K562 (cell line): ENCODE results near the gene PBXIP1. TPM values are rescaled to one million over a fixed set of nuclear protein-coding genes. Genes with fewer than 3 reads are reported as not detected.

Experiments
- ATAC-seq: fragments of 200-7000 bp; cut with Tn5 transposase; 3 replicates; pipeline ENCODE4 v1.9.1; 2020; ENCODE audit warnings: moderate library complexity
- BruUV-seq: library from RNA; stranded (reverse); fragments of 400-500 nt; replicated peaks from 2 replicates; lab custom pipeline; 2021; lab: Mats Ljungman, UMichigan
- CTCF ChIA-PET: fragments of 300-600 bp; formaldehyde crosslinking; extraction: SDS; loops from one replicate; lab custom pipeline; 2021; ENCODE audit warnings: low intra/inter-chr PET ratio; lab: Yijun Ruan, JAX
- POLR2A ChIA-PET: fragments of 300-600, 350-650 bp; sonication (Branson Sonifier 250); formaldehyde crosslinking; extraction: SDS; loops from one replicate; lab custom pipeline; 2021; ENCODE audit warnings: antibody characterized with exemption, inconsistent platforms; lab: Yijun Ruan, JAX
- DNase-seq, 4 experiments: peaks; one replicate each; pipeline versions ENCODE4 v3.0.0 to v3.0.0-alpha.2; 2011 to 2018; ENCODE audit warnings: low spot score in 3 of 4, mixed read lengths in 3 of 4; ENCODE audit errors: extremely low read depth in 1 of 4
- FAIRE-seq: peaks from 2 replicates; lab custom pipeline; 2011; peaks lifted over from hg19 to GRCh38; lab: Jason Lieb, UNC
- H2AFZ ChIP-seq: 2 replicates; pipeline ENCODE4 v1.6.0; 2011; ENCODE audit warnings: low read depth, low read length, control low read depth, inconsistent platforms
- H3K27ac ChIP-seq: fragments of 200-600 bp; 3 replicates; pipeline ENCODE4 v1.8.0; 2011; ENCODE audit warnings: low read depth, mild to moderate bottlenecking, control low read depth, inconsistent platforms, low read length, moderate library complexity, mixed read lengths; ENCODE audit errors: extremely low read depth
- H3K27me3 ChIP-seq, 2 experiments: fragments of 300-600 bp in 1 of 2; 2 replicates in 1 of 2; 3 replicates in 1 of 2; pipeline versions ENCODE4 v1.6.0 to v1.8.0; 2011; ENCODE audit warnings: inconsistent platforms in 2 of 2, low read length in 2 of 2, mild to moderate bottlenecking in 1 of 2, mixed read lengths in 1 of 2, moderate library complexity in 1 of 2; ENCODE audit not compliant: control insufficient read depth in 2 of 2, insufficient read depth in 2 of 2
- H3K36me3 ChIP-seq: fragments of 300-600 bp; 3 replicates; pipeline ENCODE4 v1.8.0; 2011; ENCODE audit warnings: mild to moderate bottlenecking, low read length, inconsistent platforms; ENCODE audit not compliant: control insufficient read depth, insufficient read depth
- H3K4me1 ChIP-seq, 2 experiments: fragments of 200-600 bp in 1 of 2; replicated peaks in 1 of 2; 2 replicates in 1 of 2; 3 replicates in 1 of 2; pipeline versions ENCODE4 v1.5.1 to v1.8.0; 2011; ENCODE audit warnings: inconsistent platforms in 2 of 2, low read length in 2 of 2, mild to moderate bottlenecking in 1 of 2, mixed read lengths in 1 of 2, moderate library complexity in 1 of 2; ENCODE audit not compliant: control insufficient read depth in 2 of 2, insufficient read depth in 2 of 2
- H3K4me2 ChIP-seq: 2 replicates; pipeline ENCODE4 v1.6.1; 2011; ENCODE audit warnings: low read length, control low read depth, inconsistent platforms, mixed read lengths; ENCODE audit not compliant: insufficient read depth
- H3K4me3 ChIP-seq: fragments of 200-600 bp; sonication (generic), shearing (Covaris generic); 2 replicates; pipeline ENCODE4 v1.5.1; 2016; ENCODE audit warnings: control low read depth, inconsistent platforms
- H3K79me2 ChIP-seq: fragments of 200-600 bp; 3 replicates; pipeline ENCODE4 v1.8.0; 2011; ENCODE audit warnings: low read length, inconsistent platforms; ENCODE audit not compliant: control insufficient read depth, insufficient read depth
- H3K9ac ChIP-seq, 2 experiments: 2 replicates each; pipeline versions ENCODE4 v1.6.0 to v1.6.1; 2011; ENCODE audit warnings: low read depth in 2 of 2, low read length in 2 of 2, control low read depth in 1 of 2, inconsistent platforms in 1 of 2, mild to moderate bottlenecking in 1 of 2, mixed read lengths in 1 of 2; ENCODE audit not compliant: insufficient read depth in 1 of 2
- H3K9me1 ChIP-seq: one replicate; pipeline ENCODE4 v1.6.0; 2011; ENCODE audit warnings: inconsistent platforms, mild to moderate bottlenecking, low read length, moderate library complexity; ENCODE audit not compliant: control insufficient read depth, insufficient read depth
- H3K9me3 ChIP-seq: replicated peaks from 2 replicates; pipeline ENCODE4 v1.5.1; 2011; ENCODE audit warnings: low read depth, low read length, inconsistent platforms; ENCODE audit not compliant: control insufficient read depth, insufficient read depth
- H4K20me1 ChIP-seq: replicated peaks from 2 replicates; pipeline ENCODE4 v1.6.1; 2011; ENCODE audit warnings: low read length, inconsistent platforms, mixed read lengths; ENCODE audit not compliant: control insufficient read depth, insufficient read depth
- BRF1 ChIP-seq: IDR thresholded peaks from 3 replicates; pipeline ENCODE4 v1.6.1; 2011; ENCODE audit warnings: borderline replicate concordance, mild to moderate bottlenecking; ENCODE audit not compliant: insufficient read length; ENCODE audit errors: extremely low read depth
- HDAC3 ChIP-seq: fragments of 450-650 bp; IDR thresholded peaks from 2 replicates; pipeline ENCODE4 v1.6.1; 2018; ENCODE audit warnings: borderline replicate concordance, mild to moderate bottlenecking, moderate library complexity; ENCODE audit not compliant: partially characterized antibody
- HMGN3 ChIP-seq: IDR thresholded peaks from 2 replicates; pipeline ENCODE4 v1.6.1; 2011; ENCODE audit warnings: borderline replicate concordance, low read depth, mild to moderate bottlenecking, mixed read lengths, low read length; ENCODE audit not compliant: insufficient read length; ENCODE audit errors: extremely low read depth
- IRF2 ChIP-seq: sonication (generic); formaldehyde crosslinking; IDR thresholded peaks from 2 replicates; pipeline ENCODE4 v1.8.1; 2022; ENCODE audit warnings: mild to moderate bottlenecking, missing genetic modification reagents
- KLF1 ChIP-seq: fragments of 450-650 bp; IDR thresholded peaks from 2 replicates; pipeline ENCODE4 v1.6.1; 2016; ENCODE audit warnings: missing genetic modification characterization, missing compliant biosample characterization
- NBN ChIP-seq: fragments of 450-650 bp; IDR thresholded peaks from 2 replicates; pipeline ENCODE4 v1.6.1; 2016; ENCODE audit warnings: low read depth, mild to moderate bottlenecking
- POLR2B ChIP-seq: fragments of 450-650 bp; IDR thresholded peaks from 2 replicates; pipeline ENCODE4 v1.6.1; 2018; ENCODE audit warnings: low read depth; ENCODE audit not compliant: partially characterized antibody
- PURB ChIP-seq: sonication (generic); formaldehyde crosslinking; IDR thresholded peaks from 2 replicates; pipeline ENCODE4 v1.9.0; 2021; ENCODE audit warnings: low read depth, mild to moderate bottlenecking, missing genetic modification reagents
- TEAD2 ChIP-seq: fragments of 450-650 bp; IDR thresholded peaks from 2 replicates; pipeline ENCODE4 v1.6.1; 2016; ENCODE audit warnings: missing genetic modification characterization, control low read depth, missing compliant biosample characterization
- TEAD4 ChIP-seq, 2 experiments: sonication (generic) in 1 of 2; formaldehyde crosslinking in 1 of 2; IDR thresholded peaks; 2 replicates each; pipeline versions ENCODE4 v1.6.1 to v1.8.0; 2012 to 2022; ENCODE audit warnings: borderline replicate concordance in 1 of 2, inconsistent platforms in 1 of 2, low read length in 1 of 2, mild to moderate bottlenecking in 1 of 2, missing genetic modification reagents in 1 of 2
- ZNF586 ChIP-seq: fragments of 450-650 bp; formaldehyde crosslinking; conservative IDR thresholded peaks from 2 replicates; pipeline ENCODE4 v1.4.0; 2020; ENCODE audit warnings: mild to moderate bottlenecking, moderate library complexity
- WGBS: fragments of 100-300 bp; shearing (Covaris generic); methylation state at CpG from one replicate; pipeline ENCODE4 v1.1.6; 2016; ENCODE audit warnings: low coverage, mixed read lengths; ENCODE audit not compliant: insufficient coverage; ENCODE audit errors: missing lambda C conversion rate; 5-methylcytosine and 5-hydroxymethylcytosine counted together
- in situ Hi-C: fragments of 300-500 bp; cut with MboI; formaldehyde crosslinking; loops from 4 replicates; pipeline ENCODE4 v1.15.0; 2018; ENCODE audit warnings: inconsistent platforms, mixed read lengths
- intact Hi-C: fragments of 100-400 bp; cut with micrococcal nuclease; formaldehyde crosslinking; loops from 2 replicates; pipeline ENCODE4 v1.14.2; 2022
- polyA plus RNA-seq, 8 experiments: library from polyadenylated mRNA; depleted of rRNA in 4 of 8; stranded (reverse) in 5 of 8; unstranded in 3 of 8; fragments of >200 nt; fragmentation: Nextera tagmentation in 2 of 8; fragmentation: Illumina TruSeq in 1 of 8; extraction: Ambion mirVana in 2 of 8; extraction: Trizol in 1 of 8; gene quantifications; 2 replicates each; pipeline versions ENCODE4 v1.2.1 to v1.2.3, GENCODE V29; 2011 to 2014; ENCODE audit warnings: inconsistent platforms in 1 of 8, missing spikeins in 1 of 8
- total RNA-seq, 7 experiments: library from RNA; depleted of rRNA in 6 of 7; stranded (reverse); fragments of >200 nt in 6 of 7; fragmentation: Illumina TruSeq in 2 of 7; extraction: Trizol in 2 of 7; gene quantifications; 2 replicates each; pipeline versions ENCODE4 v1.2.1 to v1.2.3, GENCODE V29; 2011 to 2021; ENCODE audit warnings: low replicate concordance in 1 of 7

Gene PBXIP1
- total and polyA plus RNA-seq, 9 of the 15 experiments (the other 6 are each of a cell fraction or from before 2014, with no cell fraction given), result 0.13 to 8.3 (median 5.8) TPM

DNA sequence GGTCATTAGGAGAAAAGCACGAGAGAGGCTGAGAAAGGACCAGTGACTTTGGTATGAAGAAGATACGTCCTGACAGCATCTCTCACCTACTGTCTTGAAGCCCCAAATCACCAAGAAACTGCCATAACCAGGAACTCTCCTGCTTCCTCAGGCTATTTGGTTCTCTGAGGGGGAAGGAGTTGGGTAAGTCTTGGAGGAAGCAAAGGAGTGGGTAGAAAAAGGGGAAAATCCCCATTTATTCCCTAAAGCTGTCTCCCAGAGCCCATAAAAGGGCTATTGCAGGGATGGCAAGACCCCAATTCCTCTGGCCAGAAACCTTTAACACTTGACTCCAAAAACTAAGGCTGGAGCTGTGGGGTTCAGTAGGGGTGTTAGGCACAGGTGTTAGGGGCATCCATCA is 2.1 kb upstream of the PBXIP1 start (continued):
- no peak for TF ChIP-seq BRF1
- TF ChIP-seq NBN, result no peak
- TF ChIP-seq ZNF586 (CRISPR knock-in tag), result no peak

DNA sequence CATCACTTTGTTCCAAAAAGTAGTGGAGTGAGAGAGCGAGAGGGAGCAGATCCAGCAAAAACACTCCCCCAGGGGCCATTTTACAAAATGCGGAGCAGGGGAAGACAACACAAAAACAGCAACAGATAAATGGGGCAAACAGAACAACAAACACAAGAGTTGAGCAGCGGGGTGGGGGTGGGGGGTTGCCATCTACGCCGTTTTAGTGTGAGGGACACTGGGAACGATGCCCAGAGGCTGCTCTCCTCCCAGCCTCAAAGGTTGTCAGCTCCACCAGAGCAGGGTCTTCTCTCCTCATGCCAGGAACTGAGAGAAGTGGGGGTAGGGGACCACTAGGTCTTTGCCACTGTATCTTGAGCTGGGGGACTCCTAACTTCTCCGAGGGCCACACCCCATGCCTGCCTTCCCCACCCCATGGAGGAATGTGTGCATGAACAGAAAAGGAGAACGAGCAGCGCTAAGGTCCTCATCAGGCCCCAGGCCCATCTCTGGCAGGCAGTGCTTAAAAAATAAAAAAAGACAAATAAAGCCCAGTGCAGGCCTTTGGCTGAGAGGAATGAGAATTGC is 1.3 kb upstream of the PBXIP1 start:
- ChIA-PET POLR2A (interaction anchor here (0.8 to 4.8 kb wide), 5 partner anchors 14 to 60 kb away, joined by 3 to 20 read pairs (median 12); partner anchors contain the start of genes CKS1B, LENEP and SHC1), CTCF (no interaction called here)
- Histone ChIP-seq H2AFZ (no peak overlapping the region), H3K4me3 (no peak overlapping the region), H3K4me1 (peaks cover 26 to 46% of the 10 kb centered on the region in 2 experiments), H4K20me1 (no peaks in the 10 kb centered on the region), H3K9me3 (no peaks in the 10 kb centered on the region), H3K9me1 (no peaks in the 10 kb centered on the region), H3K27me3 (no peaks in the 10 kb centered on the region), H3K36me3 (peaks cover 22% of the 10 kb centered on the region; the same call in 2 of the 3 replicates), H3K27ac (no peak overlapping the region; the same call in 2 of the 3 replicates), H3K4me2 (peak overlapping the region; percentile 90), H3K79me2 (peaks cover 27% of the 10 kb centered on the region), H3K9ac (peak overlapping the region; percentile 22 to 77; a peak in 2 of 4 replicates)
- BruUV-seq, result no TSS peak
- WGBS, result 25% methylated on average over 9 of the region's 9 CpGs
- ATAC-seq (no peak), FAIRE-seq (no peak), DNase-seq (no peak)
- intact Hi-C loops, result no loop called here
- TF ChIP-seq PURB (CRISPR knock-in tag), result no peak
- TF ChIP-seq HMGN3, result no peak
- 0 out of 2 replicates have a peak, but pooled peaks have one; percentile 38 for TF ChIP-seq TEAD4 (IDR thresholded peaks at IDR 0.05; ENCODE audit: low read length)
- no peak for TF ChIP-seq TEAD4 (CRISPR knock-in tag; IDR thresholded peaks at IDR 0.05; ENCODE audit: borderline replicate concordance)
- no peak for TF ChIP-seq TEAD2 (tag)
- peak; percentile 93 for TF ChIP-seq KLF1 (tag)
- no peak for TF ChIP-seq IRF2 (CRISPR knock-in tag)
- TF ChIP-seq POLR2B, result peak; percentile 8
- TF ChIP-seq HDAC3, result no peak
- in situ Hi-C loops, result loop anchor here (5.0 kb wide), 1 partner anchor 105 kb away; the partner anchor contains the start of gene EFNA4
